GOT3 (cell line): ENCODE data around the gene C11orf98.
"Not testable (repeated sequence)": the region's sequence is repeated elsewhere in the genome, so short reads cannot be mapped to it uniquely, and the experiment has no call there.

Source experiments
- DNase-seq: peaks from one replicate; lab custom pipeline; 2025; ENCODE audit warnings: mixed read lengths; lab: John Stamatoyannopoulos, UW

Gene C11orf98

DNA sequence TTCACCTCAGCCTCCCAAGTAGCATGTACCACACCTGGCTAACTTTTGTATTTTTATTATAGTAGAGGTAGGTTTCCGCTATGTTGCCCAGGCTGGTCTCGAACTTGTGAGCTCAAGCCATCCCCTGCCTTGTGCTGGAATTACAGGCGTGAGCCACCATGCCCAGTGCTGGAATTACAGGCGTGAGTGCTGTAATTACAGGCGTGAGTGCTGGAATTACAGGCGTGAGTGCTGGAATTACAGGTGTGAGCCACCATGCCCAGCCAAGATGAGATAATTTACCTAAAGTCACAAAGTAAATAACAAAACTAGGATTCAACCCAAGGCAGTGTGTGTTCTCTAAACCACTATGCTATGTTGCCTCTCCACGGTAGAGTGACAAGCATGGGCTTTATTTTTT lies 17.5 kb upstream of the C11orf98 start:
- DNase-seq = no peak

DNA sequence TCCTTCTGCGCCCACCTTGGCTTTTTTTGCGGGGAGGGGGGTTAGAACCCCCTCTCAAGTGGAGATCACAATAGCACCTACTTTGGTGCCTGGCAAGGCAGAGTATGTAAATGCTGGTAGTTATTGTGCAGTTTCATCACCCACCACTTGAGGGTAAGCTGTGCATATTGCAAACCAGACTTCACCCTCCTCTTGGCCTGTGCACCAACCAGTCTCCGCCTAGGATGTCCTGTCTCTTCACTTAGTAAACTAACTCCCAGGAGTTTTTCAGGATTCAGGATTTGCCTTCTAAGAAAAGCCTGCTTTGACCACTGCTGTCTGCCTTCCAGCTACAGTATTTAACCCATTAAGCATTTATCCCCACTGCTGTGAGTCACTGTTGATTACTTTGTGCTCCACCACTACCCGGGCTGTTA lies 15.8 kb upstream of the C11orf98 start:
- peak; percentile 21 for DNase-seq

DNA sequence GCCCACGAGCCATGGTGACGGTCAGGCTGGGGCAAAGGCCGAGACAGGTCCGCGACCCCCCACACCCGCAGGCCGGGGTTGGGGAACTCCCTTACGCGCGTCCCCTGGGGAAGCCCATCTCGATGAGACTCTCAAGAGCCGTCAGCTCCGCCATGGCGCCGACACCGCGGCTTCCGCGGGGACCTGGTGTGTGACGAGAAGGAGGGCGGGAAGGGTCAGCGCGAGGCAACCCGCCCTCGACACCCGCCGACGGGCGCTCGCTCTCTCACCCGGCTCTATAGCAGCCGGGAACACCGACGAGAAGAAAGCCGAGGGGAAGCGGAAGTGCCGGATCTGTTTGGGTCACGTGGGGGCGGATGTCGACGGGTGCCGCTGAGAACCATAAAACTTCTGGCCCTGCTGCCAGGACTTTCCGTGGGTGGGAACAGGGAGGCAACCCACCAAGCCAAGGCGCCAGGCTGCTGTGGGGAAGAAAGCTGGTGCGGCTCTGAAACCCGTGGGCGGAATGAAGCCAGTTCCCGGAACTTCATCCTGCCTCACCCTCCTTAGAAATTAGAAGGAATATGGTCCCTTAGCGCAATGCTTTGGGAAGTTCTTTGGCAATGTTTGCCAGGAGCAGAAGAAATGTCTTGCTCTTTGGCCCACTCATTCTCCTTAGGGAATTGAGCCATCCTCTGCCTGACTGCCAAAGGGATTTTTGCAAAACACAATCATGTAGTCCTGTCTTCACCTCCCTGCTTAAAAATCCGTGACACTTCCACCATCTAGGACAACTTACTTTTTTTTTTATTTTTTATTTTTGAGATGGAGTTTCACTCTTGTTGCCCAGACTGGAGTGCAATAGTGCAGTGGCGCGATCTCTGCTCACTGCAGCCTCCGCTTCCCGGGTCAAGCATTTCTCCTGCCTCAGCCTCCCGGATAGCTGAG lies 14.0 kb upstream of the C11orf98 start, which contains the start of gene UBXN1:
UBXN1 (minus strand) TSS at position 304 of the 927 bp plus-strand sequence; CDS start at position 154, 150 bp downstream.
- peak; percentile 68 for DNase-seq

DNA sequence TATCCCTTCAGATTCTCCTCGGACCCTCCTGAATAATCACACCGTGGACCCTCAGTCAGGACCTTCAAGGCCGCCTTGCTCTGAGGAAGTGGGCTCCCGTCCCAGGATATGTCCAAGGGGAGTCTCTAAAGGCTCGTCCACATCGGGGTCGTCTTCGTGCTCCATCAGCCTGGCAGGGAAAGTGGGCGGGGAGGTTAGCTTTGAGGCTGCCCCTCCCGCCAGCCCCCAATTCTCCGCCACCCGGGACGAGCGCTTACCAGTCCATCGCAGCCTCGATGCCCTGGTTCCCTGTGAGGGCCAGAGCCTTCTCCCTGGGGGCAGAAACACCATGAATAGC lies 13.4 kb upstream of the C11orf98 start:
- no peak for DNase-seq

- no peak for DNase-seq
Observed at GRCh38 chr11:62677714-62678113, 12.7 kb upstream of the C11orf98 start.

GRCh38 chr11:62677156-62677555 lies 12.1 kb upstream of the C11orf98 start:
- no peak for DNase-seq

GRCh38 chr11:62676698-62677097 lies 11.7 kb upstream of the C11orf98 start:
- no peak for DNase-seq

- not testable (repeated sequence) for DNase-seq
Observed at GRCh38 chr11:62675415-62675814, 10.4 kb upstream of the C11orf98 start.

GRCh38 chr11:62673196-62673525 lies 8.2 kb upstream of the C11orf98 start:
- DNase-seq = no peak

- DNase-seq = no peak
Observed at GRCh38 chr11:62671608-62672389, 6.8 kb upstream of the C11orf98 start, which contains the start of the genes LBHD1 and UQCC3. TSS of gene LBHD1 (minus strand) at chr11:62672267. CDS start at chr11:62670031, 2,236 bp downstream. TSS of gene UQCC3 (plus strand) at chr11:62671673. CDS start at chr11:62671746, 73 bp downstream.

DNA sequence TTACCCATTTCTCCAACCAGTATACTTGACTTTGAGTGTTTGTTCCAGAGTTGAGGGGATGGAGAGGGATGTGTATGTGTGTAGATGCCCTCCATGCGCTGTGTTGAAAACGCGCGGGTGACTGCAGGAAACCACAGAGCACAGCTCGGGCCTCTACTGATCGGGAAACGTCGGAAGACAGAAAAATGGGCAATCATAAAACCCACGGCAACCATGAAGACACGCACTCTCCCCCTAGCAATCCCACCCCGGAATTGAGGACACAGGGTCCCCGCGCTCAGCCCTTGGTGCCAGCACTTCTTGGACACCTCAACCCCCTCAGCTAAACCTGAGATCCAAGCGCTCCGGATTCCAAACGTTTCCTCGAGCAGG lies 6.2 kb upstream of the C11orf98 start:
- peak; percentile 37 for DNase-seq

DNA sequence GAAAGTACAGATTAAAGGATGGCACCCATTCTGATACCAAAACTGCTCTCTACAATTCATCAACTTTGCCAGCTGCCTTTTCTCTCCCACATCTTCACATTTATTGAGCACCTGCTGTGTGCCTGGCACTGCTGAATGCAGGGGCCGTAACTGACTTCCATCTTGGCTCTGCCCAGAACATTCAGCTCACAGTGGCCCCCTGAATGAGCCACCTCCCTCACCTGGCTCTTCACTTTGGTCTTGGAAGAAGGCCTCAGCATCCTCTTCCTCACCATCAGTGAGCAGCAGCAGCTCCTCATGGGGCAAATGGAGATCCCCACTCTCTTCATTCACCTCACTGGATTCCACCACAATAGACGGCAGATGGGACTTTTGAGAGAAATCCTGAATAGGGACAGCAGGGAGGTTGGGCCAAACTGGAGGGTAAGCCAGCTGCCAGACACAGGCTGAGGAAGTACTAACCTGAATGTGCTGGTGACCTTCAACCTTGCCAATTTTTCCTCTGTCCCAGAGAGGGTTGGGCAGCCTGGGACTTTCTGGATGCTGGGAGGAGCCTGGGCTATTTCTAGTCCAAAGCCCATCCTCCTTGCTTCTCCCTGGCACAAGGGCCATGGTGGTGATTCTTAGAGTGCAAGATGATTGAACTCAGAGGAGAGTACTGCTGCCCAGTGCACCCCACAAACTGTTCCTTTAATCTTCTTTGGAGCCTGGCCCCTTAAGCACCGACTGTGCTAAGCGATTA lies 4.6 kb upstream of the C11orf98 start:
- DNase-seq = no peak

DNA sequence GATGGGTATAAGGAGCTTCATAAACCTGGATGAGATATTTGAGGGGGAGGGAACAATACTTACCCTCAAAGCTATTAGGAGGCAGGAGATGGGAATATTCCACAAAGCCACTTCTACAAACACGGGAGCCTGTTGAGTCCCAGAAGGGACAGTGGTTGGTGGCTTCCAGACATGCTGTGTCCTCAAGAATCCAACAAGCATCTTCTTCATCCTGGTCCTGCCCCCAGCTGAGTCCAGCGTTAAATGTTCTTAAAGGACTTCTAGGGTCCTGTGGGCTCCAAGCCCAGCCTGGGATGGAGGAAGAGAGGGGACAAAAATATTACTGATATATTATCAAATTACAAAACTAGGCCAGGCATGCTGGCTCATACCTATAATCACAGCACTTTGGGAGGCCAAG lies 2.5 kb upstream of the C11orf98 start:
- no peak for DNase-seq

DNA sequence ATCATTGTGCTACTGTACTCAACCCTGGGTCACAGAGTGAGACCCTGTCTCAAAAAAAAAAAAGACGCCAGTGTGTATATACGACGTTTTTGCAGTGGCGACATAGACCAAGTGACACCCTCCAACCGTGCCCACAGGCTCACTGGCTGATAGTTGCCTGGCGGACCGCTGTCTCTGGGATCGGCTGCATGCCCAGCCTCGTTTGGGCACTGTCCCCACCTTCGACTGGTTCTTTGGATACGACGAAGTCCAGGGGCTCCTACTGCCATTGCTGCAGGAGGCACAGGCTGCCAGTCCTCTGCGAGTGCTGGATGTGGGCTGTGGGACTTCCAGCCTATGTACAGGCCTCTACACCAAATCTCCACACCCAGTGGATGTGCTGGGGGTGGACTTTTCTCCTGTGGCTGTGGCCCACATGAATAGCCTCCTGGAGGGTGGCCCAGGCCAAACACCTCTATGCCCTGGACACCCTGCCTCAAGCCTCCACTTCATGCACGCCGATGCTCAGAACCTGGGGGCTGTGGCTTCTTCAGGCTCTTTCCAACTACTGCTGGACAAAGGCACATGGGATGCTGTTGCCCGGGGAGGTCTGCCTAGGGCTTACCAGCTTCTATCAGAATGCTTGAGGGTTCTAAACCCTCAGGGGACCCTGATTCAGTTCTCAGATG lies 1.4 kb upstream of the C11orf98 start:
- no peak for DNase-seq

GRCh38 chr11:62665599-62666258 lies 719 bp upstream of the C11orf98 start:
- no peak for DNase-seq

DNA sequence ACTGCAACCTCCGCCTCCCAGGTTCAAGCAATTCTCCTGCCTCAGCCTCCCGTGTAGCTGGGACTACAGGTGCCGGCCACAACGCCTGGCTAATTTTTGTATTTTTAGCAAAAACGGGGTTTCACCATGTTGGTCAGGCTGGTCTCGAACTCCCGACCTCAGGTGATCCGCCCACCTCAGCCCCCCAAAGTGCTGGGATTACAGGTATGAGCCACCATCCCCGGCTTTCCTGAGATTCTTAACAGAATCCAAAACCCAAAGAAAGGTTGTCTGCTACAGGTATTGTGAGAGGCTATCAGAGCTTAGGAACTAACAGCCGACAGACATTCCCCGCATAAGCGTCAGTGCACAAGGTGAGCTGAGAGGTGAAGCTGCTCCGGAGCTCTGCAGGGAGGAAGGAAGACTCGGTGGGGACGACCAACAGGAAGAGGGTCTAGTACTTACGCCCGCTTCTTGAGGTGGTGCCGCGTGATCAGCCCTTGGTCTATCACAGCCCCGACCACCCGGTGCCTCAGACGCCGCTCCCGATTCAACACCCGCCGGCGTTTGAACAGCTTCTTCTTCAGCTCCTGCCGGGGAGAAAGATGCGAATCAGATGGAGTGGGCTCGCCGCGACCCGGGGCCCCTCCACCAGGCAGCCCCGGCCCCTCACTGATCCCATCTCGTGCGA lies 470 bp downstream of the C11orf98 start:
- no peak for DNase-seq

- DNase-seq = no peak
Observed at GRCh38 chr11:62656796-62657429, 8.1 kb downstream of the C11orf98 start.

DNA sequence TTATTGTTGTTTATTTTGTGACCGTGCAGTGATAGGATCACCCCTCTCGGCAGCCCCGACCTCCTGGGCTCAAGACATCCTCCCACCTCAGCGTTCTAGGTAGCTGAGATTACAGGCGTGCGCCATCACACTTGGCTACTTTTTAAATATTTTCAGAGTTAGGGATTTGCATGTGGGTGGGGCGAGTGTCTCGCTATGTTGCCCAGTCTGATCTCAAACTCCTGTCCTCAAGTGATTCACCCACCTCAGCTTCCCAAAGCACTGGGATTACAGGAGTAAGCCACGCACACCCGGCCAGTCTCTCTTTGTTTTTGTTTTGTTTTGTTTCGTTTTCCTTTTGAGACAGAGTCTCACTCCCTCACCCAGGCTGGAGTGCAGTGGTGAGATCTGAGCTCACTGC lies 10.7 kb downstream of the C11orf98 start:
- no peak for DNase-seq

GRCh38 chr11:62652161-62653006 lies 12.6 kb downstream of the C11orf98 start:
- DNase-seq = no peak
